Coronary artery (tissue), 2 donors: ENCODE measurements around the gene LGALS16.

Experiments used
- DNase-seq: peaks from one replicate; pipeline ENCODE4 v3.0.0-alpha.2; 2017; ENCODE audit warnings: low spot score
- H3K27ac ChIP-seq, 2 donors: fragments of 200-600 bp; sonication (generic); one replicate each; pipeline ENCODE4 v1.5.1; 2016 to 2019
- H3K4me3 ChIP-seq: fragments of 200-600 bp; sonication (generic); 2 replicates; pipeline ENCODE4 v1.5.1; 2016; ENCODE audit warnings: mild to moderate bottlenecking, moderate library complexity
- TF ChIP-seq, protein P1 (sequence below): fragments of 200-600 bp; sonication (generic); IDR thresholded peaks from one replicate; pipeline ENCODE4 v1.5.1; 2019; ENCODE audit warnings: antibody characterized with exemption

The LGALS16 gene

DNA sequence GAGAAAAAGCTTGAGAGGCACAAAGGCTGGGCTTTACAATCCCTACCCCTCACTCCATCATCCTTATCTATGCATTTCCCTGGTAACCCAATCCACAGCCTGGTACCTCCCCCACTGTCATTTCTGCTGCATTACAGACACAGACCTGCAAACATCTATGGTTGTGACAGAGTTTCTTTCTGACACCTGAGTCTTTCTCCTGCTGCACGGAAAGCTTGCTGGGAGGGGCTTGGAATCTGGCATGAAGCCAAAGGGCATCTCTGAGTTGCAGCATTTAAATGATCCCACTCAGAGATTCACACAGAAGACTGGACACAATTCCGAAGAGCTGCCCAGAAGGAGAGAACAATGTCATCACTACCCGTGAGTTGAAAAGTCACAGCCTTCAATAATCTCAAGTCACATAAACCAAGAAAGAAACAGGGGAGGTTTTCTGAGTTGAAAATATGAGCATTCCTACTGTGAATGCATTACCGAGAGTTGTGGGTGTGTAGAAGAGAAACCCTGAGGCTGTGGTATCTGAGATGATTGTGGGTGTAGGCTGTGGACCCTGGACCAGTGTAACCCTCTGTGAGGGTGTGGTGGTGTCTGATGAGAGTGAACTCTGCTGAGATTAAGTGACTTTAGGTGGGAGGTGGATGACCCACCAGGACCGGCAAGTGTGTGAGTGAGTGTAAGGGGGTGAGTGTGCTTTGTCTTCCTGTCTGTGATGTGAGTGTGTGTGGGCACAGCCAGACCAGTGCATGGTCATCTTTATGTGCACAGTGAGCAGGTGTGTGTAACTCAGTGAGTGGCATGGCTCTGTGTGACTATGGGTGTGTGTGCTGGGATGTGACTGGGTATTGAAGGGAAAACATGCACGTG, 48.7 kb downstream of the LGALS16 start, which contains the start of gene LGALS14:
Gene LGALS14 (plus strand): TSS at position 301 of the 864 bp plus-strand sequence. CDS start 48 bp downstream, at position 349.
- TF ChIP-seq, protein P1, sequence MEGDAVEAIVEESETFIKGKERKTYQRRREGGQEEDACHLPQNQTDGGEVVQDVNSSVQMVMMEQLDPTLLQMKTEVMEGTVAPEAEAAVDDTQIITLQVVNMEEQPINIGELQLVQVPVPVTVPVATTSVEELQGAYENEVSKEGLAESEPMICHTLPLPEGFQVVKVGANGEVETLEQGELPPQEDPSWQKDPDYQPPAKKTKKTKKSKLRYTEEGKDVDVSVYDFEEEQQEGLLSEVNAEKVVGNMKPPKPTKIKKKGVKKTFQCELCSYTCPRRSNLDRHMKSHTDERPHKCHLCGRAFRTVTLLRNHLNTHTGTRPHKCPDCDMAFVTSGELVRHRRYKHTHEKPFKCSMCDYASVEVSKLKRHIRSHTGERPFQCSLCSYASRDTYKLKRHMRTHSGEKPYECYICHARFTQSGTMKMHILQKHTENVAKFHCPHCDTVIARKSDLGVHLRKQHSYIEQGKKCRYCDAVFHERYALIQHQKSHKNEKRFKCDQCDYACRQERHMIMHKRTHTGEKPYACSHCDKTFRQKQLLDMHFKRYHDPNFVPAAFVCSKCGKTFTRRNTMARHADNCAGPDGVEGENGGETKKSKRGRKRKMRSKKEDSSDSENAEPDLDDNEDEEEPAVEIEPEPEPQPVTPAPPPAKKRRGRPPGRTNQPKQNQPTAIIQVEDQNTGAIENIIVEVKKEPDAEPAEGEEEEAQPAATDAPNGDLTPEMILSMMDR, result no peak
- DNase-seq, result no peak
- no peak within 1 kb of the TSS for H3K4me3 ChIP-seq

DNA sequence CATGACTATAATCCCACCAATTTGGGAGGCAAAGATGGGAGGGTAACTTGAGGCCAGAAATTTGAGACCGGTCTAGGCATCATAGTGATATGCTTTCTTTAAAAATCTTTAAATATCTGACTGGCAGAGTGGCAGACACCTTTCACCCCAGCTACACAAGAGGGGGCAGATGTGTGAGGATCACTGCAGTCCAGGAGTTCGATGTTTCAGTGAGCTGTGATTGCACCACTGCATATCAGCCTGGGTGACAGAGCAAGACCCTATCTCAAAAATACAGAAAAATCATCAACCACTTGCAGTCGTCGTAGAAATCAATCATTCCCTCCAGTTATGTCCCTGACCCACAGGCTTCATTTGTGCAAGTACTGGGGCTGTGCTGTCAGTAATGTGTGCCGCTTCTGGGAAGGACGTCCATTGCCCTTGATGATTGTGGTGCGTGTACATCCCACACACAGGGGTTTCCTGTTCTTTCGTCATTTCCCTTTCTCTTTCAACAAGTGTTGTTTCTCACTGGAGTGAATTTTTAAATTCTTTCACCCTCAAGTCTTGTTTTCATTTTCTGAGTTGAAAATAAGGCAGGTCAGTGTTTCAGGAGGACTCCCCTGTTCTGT, 50.0 kb downstream of the LGALS16 start:
- TF ChIP-seq, protein P1, result no peak
- Histone ChIP-seq H3K27ac (no peak overlapping the region), H3K4me3 (no peak overlapping the region)
- DNase-seq, result no peak

More for the DNA sequence above, 48.7 kb downstream of the LGALS16 start, which contains the start of gene LGALS14:
- no peak within 1 kb of the TSS for H3K27ac ChIP-seq

DNA sequence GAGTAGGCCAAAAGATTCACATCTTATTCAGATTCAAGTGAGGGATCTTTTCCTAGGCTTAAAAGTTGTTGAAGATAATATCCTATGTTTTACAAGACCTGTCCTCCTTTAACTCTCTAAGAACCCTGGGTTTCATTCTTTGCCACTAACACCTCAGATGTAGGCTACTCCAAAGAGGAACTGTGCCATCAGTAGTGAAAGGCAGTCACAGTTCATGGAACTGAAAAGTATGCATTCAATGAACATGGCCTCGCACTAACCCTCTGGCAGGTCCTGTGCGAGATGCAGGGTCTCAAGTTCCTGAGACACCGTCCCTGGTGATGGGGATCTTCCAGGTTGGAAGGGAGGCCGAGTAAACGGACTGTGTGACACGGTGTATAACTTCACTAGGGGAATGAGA, 52.9 kb downstream of the LGALS16 start:
- Histone ChIP-seq H3K27ac (no peak overlapping the region), H3K4me3 (no peak overlapping the region)
- DNase-seq, result no peak
- TF ChIP-seq, protein P1, result no peak

DNA sequence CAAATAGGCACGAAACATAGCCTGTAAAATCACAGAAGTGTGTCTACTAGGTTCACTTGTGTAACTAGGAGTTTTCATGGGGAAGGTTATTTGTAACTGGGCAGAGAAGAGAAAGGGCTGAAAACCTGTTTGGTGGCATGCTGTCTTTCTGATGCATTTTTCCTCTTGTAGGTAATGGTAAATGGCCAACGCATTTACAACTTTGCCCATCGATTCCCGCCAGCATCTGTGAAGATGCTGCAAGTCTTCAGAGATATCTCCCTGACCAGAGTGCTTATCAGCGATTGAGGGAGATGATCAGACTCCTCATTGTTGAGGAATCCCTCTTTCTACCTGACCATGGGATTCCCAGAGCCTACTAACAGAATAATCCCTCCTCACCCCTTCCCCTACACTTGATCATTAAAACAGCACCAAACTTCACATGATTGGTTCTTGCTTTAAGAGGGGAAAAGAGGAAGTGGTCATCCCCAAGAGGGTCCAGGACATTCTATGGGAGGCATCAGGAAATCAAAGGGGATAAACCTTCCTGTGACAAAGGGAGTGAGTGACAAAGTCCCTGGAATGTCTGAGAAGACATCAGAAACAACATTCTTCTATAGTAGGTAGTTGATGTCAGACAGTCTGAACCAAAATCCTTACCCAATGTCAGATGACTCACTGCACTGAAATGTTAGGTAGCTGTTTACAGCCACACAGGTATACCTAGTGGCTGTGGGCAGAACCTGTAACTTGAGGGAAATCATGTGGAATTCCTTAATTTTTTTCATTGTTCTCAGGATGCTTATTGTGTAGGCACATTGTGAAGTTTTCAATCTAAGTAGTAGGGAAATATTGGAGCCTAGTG, 53.5 kb downstream of the LGALS16 start:
- Histone ChIP-seq H3K27ac (no peak overlapping the region), H3K4me3 (no peak overlapping the region)
- no peak for DNase-seq
- TF ChIP-seq, protein P1, result no peak
